GM12872 (cell line): ENCODE data around the gene GRAMD1A.

Experiments
- TF ChIP-seq, protein P1 (sequence below): IDR thresholded peaks from 3 replicates; pipeline ENCODE4 v1.5.1; 2011; ENCODE audit warnings: low read depth, mild to moderate bottlenecking, low read length, moderate library complexity; ENCODE audit not compliant: insufficient read depth

GRAMD1A gene

DNA sequence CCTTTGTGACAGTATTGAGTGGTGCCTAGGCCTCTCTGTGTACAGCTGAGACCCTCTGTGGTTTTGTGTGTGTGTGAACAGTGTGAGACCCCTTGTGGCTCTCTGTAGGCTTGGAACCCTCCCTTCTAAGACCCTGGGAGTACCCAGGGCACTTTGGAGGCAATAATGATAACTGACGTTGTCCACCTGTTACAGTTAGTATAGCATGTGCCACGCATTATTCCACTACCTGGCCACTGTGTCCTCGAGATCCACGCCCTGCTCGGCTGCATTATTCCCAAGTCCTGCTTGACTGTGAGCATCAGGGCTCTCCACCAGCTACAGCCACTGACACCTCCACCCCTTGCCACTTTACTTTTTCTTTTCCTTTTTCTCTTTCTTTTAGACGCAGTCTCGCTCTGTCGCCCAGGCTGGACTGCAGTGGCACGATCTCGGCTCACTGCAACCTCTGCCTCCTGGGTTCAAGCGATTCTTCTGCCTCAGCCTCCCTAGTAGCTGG is 2.0 kb downstream of the GRAMD1A start:
- TF ChIP-seq, protein P1, sequence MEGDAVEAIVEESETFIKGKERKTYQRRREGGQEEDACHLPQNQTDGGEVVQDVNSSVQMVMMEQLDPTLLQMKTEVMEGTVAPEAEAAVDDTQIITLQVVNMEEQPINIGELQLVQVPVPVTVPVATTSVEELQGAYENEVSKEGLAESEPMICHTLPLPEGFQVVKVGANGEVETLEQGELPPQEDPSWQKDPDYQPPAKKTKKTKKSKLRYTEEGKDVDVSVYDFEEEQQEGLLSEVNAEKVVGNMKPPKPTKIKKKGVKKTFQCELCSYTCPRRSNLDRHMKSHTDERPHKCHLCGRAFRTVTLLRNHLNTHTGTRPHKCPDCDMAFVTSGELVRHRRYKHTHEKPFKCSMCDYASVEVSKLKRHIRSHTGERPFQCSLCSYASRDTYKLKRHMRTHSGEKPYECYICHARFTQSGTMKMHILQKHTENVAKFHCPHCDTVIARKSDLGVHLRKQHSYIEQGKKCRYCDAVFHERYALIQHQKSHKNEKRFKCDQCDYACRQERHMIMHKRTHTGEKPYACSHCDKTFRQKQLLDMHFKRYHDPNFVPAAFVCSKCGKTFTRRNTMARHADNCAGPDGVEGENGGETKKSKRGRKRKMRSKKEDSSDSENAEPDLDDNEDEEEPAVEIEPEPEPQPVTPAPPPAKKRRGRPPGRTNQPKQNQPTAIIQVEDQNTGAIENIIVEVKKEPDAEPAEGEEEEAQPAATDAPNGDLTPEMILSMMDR = no peak

DNA sequence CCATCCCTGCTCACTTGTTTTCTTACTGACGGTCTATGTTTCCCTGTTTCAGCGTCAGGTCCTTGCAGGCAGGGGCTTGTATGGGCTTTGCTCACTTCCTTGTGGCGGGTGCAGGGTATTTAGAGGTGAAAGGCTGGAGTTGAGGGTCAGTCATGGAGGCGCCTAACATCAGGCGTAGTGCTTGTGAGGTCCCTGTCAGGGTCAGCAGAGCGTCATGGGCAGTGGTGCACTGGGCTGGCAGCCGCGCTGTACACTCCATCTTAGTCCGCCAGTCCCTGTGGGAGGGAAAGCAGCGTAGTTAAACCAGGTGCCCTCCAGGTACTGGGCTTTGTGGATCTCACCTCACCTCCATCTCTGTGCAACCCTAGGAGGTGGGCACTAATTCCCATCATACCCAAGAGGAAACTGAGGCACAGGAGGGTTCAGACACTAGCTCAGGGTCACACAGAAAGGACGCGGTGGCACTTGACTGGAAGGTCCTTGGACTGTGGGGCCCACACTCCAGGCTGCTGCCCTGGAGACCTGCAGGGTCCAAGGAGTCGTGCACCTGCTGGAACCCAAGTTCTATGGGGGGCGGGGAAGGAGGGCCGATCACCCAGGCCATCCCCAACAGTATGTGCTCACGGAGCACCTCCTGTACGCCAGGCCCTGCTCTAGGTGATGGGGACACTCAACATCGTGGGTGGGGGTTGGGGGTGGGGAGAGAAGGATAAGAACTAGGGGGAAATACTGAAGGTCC is 4.6 kb downstream of the GRAMD1A start:
- TF ChIP-seq, protein P1 = no peak

DNA sequence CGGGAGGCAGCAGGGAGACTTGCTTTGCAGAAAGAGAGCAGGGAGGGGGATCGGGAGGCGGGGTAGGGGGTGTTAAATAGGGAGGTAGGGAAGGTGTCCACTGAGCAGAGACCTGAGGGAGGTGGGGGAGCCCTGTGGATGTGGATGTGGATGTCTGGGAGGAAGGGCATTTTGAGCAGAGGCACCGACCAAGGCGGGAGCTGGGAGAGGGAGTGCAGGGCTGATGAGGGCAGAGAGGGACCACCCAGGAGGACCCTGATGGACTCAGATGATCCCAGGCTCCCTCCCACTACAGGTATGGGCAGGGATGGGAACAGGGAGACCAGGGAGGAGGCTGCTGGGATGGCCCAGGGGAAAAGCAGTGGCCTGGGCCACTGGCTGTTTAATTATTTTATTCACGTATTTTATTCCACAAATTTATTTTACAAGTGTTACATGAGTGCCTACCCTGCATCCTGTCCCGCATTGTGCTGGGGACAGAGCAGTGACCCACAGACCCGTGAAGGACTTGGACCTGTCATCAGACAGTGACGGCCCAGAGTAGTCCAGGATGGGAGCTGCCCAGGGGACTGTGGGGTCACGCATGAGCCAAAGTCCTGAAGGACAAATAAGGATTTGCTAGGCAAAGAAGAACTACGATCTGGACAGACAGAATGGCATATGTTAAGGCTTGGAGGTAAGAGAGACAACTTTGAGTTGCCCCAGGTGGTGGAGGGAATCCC is 5.3 kb downstream of the GRAMD1A start:
- TF ChIP-seq, protein P1 = no peak

DNA sequence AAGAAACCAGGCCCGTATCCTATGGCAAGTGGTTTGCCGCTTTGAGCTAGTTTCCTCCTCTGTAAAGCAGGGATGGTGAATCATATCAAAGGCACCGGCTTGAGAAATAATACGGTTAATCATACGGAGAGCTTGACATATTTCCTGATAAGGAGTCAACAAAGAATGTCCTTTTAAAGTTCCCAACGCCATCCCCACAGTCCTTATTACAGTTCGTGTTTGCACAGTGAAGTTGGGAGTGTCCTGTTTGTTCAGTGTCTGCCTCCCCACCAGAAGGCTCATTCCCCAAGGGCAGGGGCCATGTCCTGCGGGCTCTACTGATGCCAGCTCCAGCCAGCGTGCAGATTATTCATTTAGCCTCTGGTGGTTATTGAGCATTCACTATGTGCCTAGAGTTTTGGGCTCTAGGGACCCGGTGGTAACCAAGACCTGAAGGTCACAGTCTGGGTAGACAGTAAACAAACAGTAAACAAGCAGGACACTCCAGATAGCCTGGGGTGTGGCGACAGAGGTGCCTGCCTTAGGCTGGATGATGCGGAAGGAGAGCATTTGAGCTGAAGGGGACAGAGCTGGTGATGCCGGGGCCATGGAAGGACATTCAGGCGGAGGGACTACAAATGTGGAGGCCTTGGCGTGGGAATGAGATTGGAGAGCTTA is 6.3 kb downstream of the GRAMD1A start:
- TF ChIP-seq, protein P1 = no peak

DNA sequence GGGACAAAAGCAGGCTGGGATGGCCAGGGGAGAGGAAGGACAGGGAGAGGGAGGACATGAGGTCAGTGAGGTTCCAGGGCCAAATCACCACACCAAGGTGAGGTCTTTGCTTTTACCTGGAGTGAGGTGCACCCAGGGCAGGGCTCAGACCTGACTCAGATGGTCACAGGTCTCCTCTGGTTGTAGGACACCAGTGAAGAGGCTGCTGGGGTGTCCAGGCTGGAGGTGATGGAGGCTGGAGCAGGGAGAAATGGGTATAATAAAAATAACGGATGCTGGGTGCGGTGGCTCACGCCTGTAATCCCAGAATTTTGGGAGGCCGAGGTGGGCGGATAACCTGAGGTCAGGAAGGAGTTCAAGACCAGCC is 6.9 kb downstream of the GRAMD1A start:
- TF ChIP-seq, protein P1 = no peak

DNA sequence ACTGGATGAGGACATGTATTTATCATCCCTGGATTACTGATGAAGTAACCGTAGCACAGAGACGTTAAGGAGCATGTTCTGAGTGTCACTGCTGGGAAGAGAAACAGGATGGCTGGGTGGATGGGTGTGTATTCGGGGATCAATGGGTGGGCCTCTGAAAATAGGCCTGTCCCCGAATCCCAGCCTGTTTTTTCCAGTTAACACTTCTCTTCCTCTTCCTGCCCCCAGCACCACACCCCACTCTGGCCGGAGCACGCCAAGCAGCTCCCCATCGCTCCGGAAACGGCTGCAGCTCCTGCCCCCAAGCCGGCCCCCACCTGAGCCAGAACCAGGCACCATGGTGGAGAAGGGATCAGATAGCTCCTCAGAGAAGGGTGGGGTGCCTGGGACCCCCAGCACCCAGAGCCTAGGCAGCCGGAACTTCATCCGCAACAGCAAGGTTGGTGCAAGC is 8.8 kb downstream of the GRAMD1A start:
- TF ChIP-seq, protein P1 = no peak
